ENCODE data around the gene WDR93. TPM values are rescaled to one million over a fixed set of nuclear protein-coding genes. Genes with fewer than 3 reads are reported as not detected.
"Not testable (repeated sequence)": the region's sequence is repeated elsewhere in the genome, so short reads cannot be mapped to it uniquely, and the experiment has no call there.

Gene WDR93
- polyA plus RNA-seq, 1 donor from 2014 or later, result not detected

DNA sequence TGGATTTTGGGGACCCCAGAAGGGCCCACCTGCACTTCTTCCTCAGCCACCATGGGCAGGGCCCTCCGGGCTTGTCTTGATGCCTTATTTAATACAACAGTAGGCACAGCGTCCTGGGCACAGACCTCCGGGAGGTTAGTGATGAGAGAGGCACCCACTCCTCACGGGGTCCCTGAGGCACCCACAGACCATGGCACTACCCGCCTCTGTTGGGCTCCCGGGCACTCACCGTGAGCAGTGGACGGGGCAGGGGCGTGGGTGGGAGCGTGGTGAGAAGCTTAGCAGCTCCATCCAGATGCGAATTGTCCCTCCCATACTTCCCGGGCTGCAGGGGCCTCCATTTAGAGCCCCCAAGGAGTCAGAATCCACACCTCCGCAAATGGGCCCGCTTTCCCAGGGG, 85.2 kb downstream of the WDR93 start:
- Mint-ChIP-seq H3K4me3 (peak overlapping the region in 2 of 4 donors; percentile 48 to 73), H3K36me3 (no peaks in the 10 kb centered on the region), H3K27ac (no peak overlapping the region), H3K9me3 (no peaks in the 10 kb centered on the region), H3K27me3 (peaks cover 8% of the 10 kb centered on the region), H3K4me1 (peaks cover 4 to 6% (median 5%) of the 10 kb centered on the region in 3 donors)

DNA sequence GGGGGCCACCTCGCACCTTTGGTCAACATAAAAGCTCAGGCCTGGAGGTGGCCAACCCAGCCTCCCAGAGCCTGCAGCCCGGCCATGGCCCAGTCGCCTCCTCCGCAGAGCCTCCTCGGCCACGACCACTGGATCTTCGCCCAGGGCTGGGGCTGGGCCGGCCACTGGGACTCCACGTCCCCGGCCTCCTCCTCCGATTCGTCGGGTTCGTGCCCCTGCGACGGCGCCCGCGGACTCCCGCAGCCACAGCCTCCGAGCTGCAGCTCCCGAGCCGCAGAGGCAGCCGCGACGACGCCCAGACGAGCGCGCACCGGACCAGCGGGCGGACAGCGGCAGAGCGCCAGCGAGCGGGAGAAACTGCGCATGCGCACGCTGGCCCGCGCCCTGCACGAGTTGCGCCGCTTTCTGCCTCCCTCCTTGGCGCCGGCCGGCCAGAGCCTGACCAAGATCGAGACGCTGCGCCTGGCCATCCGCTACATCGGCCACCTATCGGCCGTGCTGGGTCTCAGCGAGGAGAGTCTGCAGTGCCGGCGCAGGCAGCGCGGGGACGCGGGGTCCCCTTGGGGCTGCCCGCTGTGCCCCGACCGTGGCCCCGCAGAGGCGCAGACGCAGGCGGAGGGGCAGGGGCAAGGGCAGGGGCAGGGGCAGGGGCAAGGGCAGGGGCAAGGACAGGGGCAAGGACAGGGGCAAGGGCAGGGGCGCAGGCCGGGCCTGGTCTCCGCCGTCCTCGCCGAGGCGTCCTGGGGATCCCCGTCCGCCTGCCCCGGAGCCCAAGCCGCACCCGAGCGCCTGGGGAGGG, 85.9 kb downstream of the WDR93 start, which contains the start of gene MESP2:
Gene MESP2 (plus strand): TSS at position 59 of the 799 bp plus-strand sequence. CDS start 26 bp downstream, at position 85.
- Mint-ChIP-seq H3K4me3 (peak within 1 kb of the TSS; percentile 38 to 78 (median 70)), H3K36me3 (no peaks in the 10 kb centered on the region), H3K27ac (no peak within 1 kb of the TSS), H3K27me3 (peaks cover 12% of the 10 kb centered on the region), H3K4me1 (peaks cover 9 to 11% (median 10%) of the 10 kb centered on the region in 3 donors), H3K9me3 (no peaks in the 10 kb centered on the region)

DNA sequence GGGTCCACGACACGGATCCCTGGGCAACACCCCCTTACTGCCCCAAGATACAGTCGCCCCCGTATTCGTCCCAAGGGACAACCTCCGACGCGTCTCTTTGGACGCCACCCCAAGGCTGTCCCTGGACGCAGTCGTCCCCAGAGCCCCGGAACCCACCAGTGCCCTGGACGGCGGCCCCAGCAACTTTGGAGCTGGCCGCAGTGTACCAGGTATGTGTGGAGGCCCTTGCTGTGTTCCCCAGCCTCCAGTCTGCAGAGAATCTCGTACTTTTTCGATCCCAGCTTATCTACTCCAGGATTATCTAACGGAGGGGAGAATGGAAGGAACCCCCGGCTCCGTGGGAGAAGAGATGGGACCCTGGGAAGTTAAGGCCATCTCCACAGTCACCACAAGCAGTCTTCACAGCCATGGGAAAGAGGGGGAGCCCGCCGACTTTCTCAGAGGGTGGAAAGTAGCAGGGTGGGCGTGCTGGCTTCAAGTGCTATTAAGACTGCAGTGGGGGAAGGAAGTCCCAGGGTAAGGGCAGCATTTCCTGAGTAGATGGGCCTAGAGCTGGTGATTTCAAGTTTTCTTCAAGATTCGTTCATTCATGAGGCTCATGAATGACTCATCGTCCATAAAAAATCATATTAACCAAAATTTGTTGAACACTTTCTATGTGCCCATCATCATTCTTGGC, 86.6 kb downstream of the WDR93 start:
- no peaks in the 10 kb centered on the region for H3K9me3 Mint-ChIP-seq
- H3K27ac Mint-ChIP-seq, result no peak overlapping the region
- no peaks in the 10 kb centered on the region for H3K36me3 Mint-ChIP-seq
- H3K4me1 Mint-ChIP-seq, result peaks cover 9 to 15% (median 10%) of the 10 kb centered on the region in 3 donors
- peaks cover 12% of the 10 kb centered on the region for H3K27me3 Mint-ChIP-seq
- peak overlapping the region in 2 of 4 donors; percentile 38 to 55 for H3K4me3 Mint-ChIP-seq

DNA sequence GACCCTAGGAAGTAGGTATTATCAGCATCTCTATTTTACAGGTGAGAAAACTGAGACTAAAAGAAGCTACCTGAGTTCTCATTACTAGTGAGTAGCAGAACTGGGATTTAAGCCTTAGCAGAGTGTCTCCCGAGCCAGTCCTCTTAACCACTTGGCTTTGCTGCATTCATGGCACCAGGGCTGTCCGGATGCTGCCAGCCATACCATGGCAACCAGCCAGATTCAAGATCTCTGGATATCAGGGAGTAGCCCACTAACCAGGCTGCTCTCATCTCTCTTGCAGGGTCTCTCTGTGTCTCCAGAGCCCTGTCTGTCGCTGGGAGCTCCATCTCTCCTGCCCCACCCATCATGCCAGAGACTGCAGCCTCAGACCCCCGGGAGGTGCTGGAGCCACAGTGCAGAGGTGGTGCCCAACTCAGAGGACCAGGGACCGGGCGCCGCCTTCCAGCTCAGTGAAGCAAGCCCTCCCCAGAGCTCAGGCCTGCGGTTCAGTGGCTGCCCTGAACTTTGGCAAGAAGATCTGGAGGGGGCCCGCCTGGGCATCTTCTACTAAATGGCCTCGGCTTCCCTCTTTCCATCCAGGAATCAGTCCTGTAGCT, 87.3 kb downstream of the WDR93 start:
- H3K4me3 Mint-ChIP-seq, result peak overlapping the region in 2 of 4 donors; percentile 38 to 49
- peaks cover 12% of the 10 kb centered on the region for H3K27me3 Mint-ChIP-seq

DNA sequence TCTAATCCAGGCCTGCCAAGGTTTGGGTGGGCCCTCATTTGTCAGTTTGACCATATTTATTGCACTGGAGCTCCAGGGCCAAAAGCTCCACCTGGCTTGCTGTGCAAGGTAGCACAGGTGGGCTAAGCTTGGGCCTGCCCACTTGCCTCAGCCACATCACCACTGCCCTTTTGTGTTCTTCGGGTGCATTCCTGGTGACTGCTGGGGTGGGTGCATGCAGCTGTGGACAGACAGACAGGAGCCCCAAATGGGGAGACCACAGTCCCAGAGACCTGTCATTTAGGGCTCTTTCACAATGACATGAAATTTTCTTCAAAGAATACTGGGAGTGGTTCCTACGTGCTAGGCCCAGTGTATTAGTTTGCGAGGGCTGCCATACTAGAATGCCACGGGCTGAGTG, 88.2 kb downstream of the WDR93 start:
- Mint-ChIP-seq H3K36me3 (no peaks in the 10 kb centered on the region), H3K4me3 (no peak overlapping the region), H3K4me1 (peaks cover 10 to 21% (median 13%) of the 10 kb centered on the region in 3 donors), H3K9me3 (no peaks in the 10 kb centered on the region), H3K27me3 (peaks cover 12% of the 10 kb centered on the region), H3K27ac (no peak overlapping the region)

More for the DNA sequence above, 87.3 kb downstream of the WDR93 start:
- Mint-ChIP-seq H3K9me3 (no peaks in the 10 kb centered on the region), H3K27ac (no peak overlapping the region), H3K36me3 (no peaks in the 10 kb centered on the region), H3K4me1 (peaks cover 9 to 18% (median 10%) of the 10 kb centered on the region in 3 donors)

DNA sequence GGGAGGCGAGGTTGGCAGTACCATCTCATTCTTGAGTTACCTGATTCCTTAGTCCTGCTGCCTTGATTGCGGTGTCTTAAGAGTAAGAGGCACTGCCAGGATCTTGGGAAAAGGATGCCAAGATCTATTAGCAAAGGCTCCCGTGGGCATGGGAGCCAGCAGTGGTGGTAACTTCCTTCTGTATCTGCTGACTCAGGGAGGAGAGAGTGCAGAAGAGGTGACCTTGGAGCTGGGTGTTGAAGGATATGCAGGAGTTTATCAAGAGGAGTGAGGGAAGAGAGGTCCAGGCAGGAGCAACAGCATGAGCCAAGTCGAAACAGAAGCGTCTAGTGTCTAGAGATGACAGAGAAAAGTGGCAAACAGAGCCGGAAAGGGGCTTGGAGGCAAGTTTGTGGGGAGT, 90.0 kb downstream of the WDR93 start:
- H3K27ac Mint-ChIP-seq, result no peak overlapping the region
- no peaks in the 10 kb centered on the region for H3K9me3 Mint-ChIP-seq
- peaks cover 10% of the 10 kb centered on the region for H3K27me3 Mint-ChIP-seq
- H3K4me1 Mint-ChIP-seq, result peaks cover 10 to 18% (median 13%) of the 10 kb centered on the region in 3 donors
- peak overlapping the region in 3 of 4 donors; percentile 19 to 68 (median 58) for H3K4me3 Mint-ChIP-seq
- no peaks in the 10 kb centered on the region for H3K36me3 Mint-ChIP-seq

DNA sequence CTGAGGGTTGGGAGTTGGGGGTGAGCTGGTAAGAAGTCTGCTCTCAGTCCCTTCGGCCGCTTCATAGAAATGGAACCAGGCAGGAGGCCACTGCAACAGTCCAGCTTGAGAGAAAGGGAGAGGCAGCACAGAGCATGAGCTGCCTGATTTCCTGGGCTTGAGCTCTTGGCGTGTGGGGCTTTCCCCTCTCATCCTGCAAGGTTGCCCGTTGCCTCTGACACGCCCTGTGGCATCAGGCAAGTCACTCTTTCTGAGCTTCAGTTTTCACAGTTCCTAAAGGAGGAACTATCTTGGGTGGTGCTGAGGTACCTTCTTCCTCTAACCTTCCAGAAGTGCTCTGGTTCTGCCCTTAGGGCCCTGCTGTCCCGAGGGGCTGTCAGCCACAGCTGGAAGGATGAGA, 90.4 kb downstream of the WDR93 start:
- H3K4me3 Mint-ChIP-seq, result peak overlapping the region in 2 of 4 donors; percentile 33 to 68
- no peak overlapping the region for H3K27ac Mint-ChIP-seq
- no peaks in the 10 kb centered on the region for H3K9me3 Mint-ChIP-seq
- H3K27me3 Mint-ChIP-seq, result peaks cover 5% of the 10 kb centered on the region
- H3K36me3 Mint-ChIP-seq, result peaks cover 4% of the 10 kb centered on the region
- peaks cover 10 to 18% (median 13%) of the 10 kb centered on the region in 3 donors for H3K4me1 Mint-ChIP-seq

DNA sequence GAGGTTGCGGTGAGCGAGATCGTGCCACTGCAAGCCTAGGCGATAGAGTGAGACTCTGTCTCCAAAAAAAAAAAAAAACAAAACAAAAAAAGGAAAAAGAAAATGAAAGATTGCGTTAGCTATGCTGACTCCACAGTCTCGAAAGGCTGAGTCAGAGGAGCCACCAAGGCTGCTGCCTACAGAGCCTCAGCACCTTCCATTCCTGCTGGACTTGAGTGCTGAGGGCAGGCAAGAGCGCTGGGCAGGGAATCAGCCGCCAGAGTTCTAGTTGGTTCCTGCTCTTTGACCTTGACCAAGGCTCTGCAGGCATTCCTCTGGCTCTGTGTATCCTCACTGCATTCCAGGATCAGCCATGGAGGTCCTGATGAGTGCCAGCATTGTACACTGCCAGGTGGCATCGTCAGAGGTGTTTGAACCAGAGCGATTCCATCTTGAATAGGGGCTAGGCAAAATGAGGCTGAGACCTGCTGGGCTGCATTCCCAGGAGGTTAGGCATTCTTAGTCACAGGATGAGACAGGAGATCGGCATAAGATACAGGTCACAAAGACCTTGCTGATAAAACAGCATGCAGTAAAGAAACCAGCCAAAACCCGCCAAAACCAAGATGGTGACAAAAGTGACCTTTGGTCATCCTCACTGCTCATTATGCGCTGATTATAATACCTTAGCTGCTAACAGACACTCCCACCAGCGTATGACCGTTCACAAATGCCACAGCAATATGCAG, 91.4 kb downstream of the WDR93 start:
- H3K27me3 Mint-ChIP-seq, result peaks cover 5% of the 10 kb centered on the region
- peak overlapping the region in 2 of 4 donors; percentile 47 to 73 for H3K4me3 Mint-ChIP-seq
- H3K9me3 Mint-ChIP-seq, result peaks cover 0 to 1% (median 0%) of the 10 kb centered on the region in 3 donors
- H3K4me1 Mint-ChIP-seq, result peaks cover 10 to 18% (median 13%) of the 10 kb centered on the region in 3 donors
- H3K27ac Mint-ChIP-seq, result no peak overlapping the region
- peaks cover 4% of the 10 kb centered on the region for H3K36me3 Mint-ChIP-seq

DNA sequence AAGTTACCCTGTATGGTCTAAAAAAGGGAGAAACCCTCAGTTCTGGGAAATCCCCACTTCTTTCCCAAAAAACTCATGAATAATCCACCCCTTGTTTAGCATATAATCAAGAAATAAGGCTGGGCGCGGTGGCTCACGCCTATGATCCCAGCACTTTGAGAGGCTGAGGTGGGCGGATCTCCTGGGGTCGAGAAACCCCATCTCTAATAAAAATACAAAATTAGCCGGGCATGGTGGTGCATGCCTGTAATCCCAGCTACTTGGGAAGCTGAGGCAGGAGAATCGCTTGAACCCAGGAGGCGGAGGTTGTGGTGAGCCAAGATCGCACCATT, 92.0 kb downstream of the WDR93 start:
- not testable (repeated sequence) for H3K4me3 Mint-ChIP-seq, H3K9me3 Mint-ChIP-seq, H3K36me3 Mint-ChIP-seq, H3K27me3 Mint-ChIP-seq, H3K27ac Mint-ChIP-seq
- H3K4me1 Mint-ChIP-seq, result peaks cover 10 to 18% (median 13%) of the 10 kb centered on the region in 3 donors

DNA sequence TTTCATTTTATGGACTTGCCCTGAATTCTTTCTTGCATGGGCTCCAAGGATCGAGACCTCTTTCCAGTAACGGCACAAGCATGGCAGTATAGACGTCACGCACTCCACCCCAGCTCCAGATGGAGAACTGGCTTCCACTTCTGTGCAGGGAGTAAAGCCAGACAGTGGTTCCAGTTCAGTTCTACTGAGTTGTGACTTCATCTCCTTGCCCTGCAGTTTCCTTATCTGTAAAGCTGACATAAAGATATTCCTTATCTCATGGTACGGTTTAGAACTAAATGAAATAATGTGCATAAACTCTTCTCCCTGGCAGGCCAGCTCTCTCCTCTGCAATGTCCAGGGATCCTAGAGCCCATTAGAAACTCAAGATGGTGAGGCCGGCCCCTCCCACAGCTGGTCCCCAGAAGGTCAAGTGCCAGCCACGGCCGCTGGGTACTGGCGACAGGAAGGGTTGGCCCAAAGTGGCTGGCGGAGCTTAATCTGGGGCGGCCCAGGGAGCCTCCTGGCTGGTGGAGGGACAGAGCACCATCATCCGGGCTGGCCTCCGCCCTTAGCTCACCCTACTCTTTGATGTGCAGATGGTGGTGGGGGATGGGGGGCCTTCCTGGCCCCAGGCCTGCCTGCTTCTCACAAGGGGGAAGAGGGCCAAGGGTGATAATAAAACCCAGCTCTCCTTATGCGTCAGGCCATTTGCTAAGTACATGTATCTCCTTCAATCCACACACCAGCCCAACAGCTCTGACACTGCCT, 92.7 kb downstream of the WDR93 start:
- H3K27ac Mint-ChIP-seq, result peak overlapping the region in 1 of 3 donors; percentile 47
- H3K36me3 Mint-ChIP-seq, result peaks cover 4% of the 10 kb centered on the region
- H3K4me1 Mint-ChIP-seq, result peaks cover 10 to 18% (median 13%) of the 10 kb centered on the region in 3 donors
- peaks cover 5% of the 10 kb centered on the region for H3K27me3 Mint-ChIP-seq
- peaks cover 4 to 10% (median 5%) of the 10 kb centered on the region in 3 donors for H3K9me3 Mint-ChIP-seq
- peak overlapping the region in 1 of 4 donors; percentile 47 for H3K4me3 Mint-ChIP-seq

DNA sequence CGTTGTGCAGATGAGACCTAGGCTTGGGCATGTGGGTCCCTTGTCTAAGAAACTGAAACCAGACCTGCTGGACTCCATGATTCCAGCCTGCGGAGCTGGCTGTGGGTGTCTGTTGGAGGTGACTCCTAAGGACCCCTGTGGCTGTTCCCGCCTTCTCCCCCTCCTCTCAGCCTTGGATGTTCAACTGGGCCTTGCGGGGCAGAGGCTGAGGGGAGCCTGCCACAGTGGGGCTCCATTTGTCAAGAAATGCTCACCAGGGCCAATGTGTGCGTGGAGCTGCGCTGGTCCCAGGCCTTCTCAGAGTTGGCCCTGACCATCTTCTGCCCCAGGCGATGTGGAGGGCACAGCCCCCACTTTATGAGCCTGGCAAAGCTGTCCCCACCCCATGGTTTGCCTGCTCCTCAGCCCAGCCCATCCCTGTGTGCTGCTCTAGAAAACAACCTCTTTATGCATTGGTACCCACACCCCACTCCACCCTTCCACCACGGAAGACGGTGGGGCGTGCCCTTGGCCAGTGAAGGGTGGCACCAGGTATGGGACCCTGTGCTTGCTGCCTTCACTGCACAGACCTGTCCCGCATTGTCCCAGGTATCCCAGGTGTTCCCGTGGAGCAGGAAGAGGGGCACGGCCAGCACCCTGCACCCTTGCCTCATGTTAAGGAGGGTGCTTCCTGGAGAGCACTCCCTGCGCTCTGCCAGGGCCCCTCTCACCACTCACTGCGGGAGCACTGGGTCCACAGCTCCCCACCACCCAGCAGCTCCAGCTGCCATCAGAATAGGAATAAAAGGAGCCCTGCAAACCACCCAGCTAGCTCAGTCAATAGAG, 93.5 kb downstream of the WDR93 start:
- peak overlapping the region in 2 of 4 donors; percentile 22 to 74 for H3K4me3 Mint-ChIP-seq
- H3K27me3 Mint-ChIP-seq, result peaks cover 5% of the 10 kb centered on the region
- peaks cover 10 to 18% (median 13%) of the 10 kb centered on the region in 3 donors for H3K4me1 Mint-ChIP-seq
- H3K9me3 Mint-ChIP-seq, result peaks cover 4 to 11% (median 5%) of the 10 kb centered on the region in 3 donors
- peak overlapping the region in 1 of 3 donors; percentile 31 for H3K27ac Mint-ChIP-seq
- peaks cover 4% of the 10 kb centered on the region for H3K36me3 Mint-ChIP-seq

DNA sequence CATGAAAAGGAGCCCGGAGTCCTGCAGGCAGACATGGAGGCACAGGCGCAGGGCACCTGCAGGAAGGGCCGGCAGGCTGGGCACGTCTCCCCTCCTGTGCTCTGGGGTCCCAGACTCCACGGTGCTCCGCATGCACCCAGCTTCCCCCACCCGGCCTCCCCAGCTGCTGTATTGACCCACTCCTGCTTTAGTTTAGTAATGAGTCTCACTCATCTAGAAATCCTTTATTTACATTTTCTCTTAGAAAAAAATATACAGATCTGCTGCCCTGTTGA, 94.0 kb downstream of the WDR93 start:
- H3K27ac Mint-ChIP-seq, result peak overlapping the region in 1 of 3 donors; percentile 31
- H3K4me1 Mint-ChIP-seq, result peaks cover 10 to 18% (median 13%) of the 10 kb centered on the region in 3 donors
- H3K27me3 Mint-ChIP-seq, result peaks cover 5% of the 10 kb centered on the region
- H3K9me3 Mint-ChIP-seq, result peaks cover 4 to 11% (median 5%) of the 10 kb centered on the region in 3 donors
- H3K36me3 Mint-ChIP-seq, result peaks cover 4% of the 10 kb centered on the region
- peak overlapping the region in 1 of 4 donors; percentile 74 for H3K4me3 Mint-ChIP-seq

DNA sequence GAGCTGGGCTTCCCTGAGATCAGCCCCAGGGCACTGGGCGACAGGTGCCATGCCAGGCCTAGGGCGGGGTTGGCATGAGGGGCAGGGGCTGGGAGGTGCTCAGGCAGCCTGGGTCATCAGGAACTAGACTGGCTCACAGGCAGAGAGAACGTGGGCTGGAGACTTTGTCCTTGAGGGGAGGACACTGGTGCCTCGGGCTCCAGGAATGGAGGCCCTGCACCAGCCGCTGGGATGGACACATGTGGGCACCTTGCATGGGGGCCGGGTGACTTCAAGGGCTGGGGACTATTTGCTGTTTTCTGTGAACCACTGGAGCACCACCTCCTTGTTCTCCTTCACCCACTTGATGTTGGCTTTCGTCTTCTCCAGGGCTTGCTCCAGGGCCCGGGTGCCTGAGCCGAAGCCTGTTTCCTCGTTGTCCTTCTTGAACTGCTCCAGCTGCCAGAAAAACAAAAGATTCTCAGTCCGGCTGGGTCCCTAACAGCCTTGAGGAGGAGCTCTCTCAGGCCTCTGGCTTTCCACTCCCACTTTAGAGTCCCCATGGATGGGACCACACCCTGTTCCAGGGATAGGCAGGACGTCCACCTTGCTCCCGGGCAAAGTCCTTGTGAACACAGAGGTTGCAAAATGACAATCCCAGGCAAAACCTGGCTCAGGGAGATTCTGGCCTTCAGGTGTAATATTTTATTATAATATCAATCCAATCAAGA, 94.6 kb downstream of the WDR93 start:
- H3K4me3 Mint-ChIP-seq, result no peak overlapping the region
- peaks cover 4% of the 10 kb centered on the region for H3K36me3 Mint-ChIP-seq
- peaks cover 6% of the 10 kb centered on the region for H3K27me3 Mint-ChIP-seq
- peaks cover 4 to 11% (median 5%) of the 10 kb centered on the region in 3 donors for H3K9me3 Mint-ChIP-seq
- no peak overlapping the region for H3K27ac Mint-ChIP-seq
- peaks cover 10 to 18% (median 13%) of the 10 kb centered on the region in 3 donors for H3K4me1 Mint-ChIP-seq

All from IgD-negative memory B cell (primary cell).